CD4-positive, alpha-beta T cell treated with Interleukin-17A for 1 hour (primary cell): Measurements from ENCODE around the gene ALB.

ENCODE experiments used
- DNase-seq: peaks from one replicate; pipeline ENCODE4 v3.0.0-alpha.2; 2020

ALB gene

GRCh38 chr4:73409012-73409862, 5.2 kb downstream of the ALB start:
- DNase-seq: no peak

GRCh38 chr4:73409978-73410548, 6.0 kb downstream of the ALB start:
- no peak for DNase-seq

- DNase-seq: no peak
Measured at GRCh38 chr4:73410916-73411730, 7.0 kb downstream of the ALB start.

GRCh38 chr4:73411731-73412414, 7.8 kb downstream of the ALB start:
- DNase-seq: no peak

GRCh38 chr4:73413294-73413755, 9.2 kb downstream of the ALB start:
- no peak for DNase-seq

- DNase-seq: no peak
Measured at GRCh38 chr4:73414936-73415271, 10.8 kb downstream of the ALB start.

- no peak for DNase-seq
Measured at GRCh38 chr4:73415807-73416238, 11.7 kb downstream of the ALB start.

- no peak for DNase-seq
Measured at GRCh38 chr4:73416423-73417087, 12.5 kb downstream of the ALB start.

- DNase-seq: no peak
Measured at GRCh38 chr4:73417342-73417741, 13.3 kb downstream of the ALB start.

GRCh38 chr4:73417973-73418372, 13.9 kb downstream of the ALB start:
- no peak for DNase-seq

GRCh38 chr4:73418677-73419076, 14.6 kb downstream of the ALB start:
- no peak for DNase-seq

GRCh38 chr4:73419106-73420038, 15.3 kb downstream of the ALB start:
- no peak for DNase-seq

- no peak for DNase-seq
Measured at GRCh38 chr4:73420615-73421014, 16.5 kb downstream of the ALB start.

GRCh38 chr4:73421708-73422457, 17.8 kb downstream of the ALB start:
- no peak for DNase-seq

- no peak for DNase-seq
Measured at GRCh38 chr4:73422458-73422752, 18.3 kb downstream of the ALB start.

GRCh38 chr4:73423184-73423583, 19.1 kb downstream of the ALB start:
- no peak for DNase-seq

- DNase-seq: no peak
Measured at GRCh38 chr4:73426666-73427065, 22.6 kb downstream of the ALB start.

- DNase-seq: no peak
Measured at GRCh38 chr4:73429118-73429517, 25.0 kb downstream of the ALB start.

GRCh38 chr4:73429826-73430587, 25.9 kb downstream of the ALB start:
- no peak for DNase-seq

GRCh38 chr4:73431813-73432168, 27.7 kb downstream of the ALB start:
- no peak for DNase-seq
